HG03378 (cell line): ENCODE data around the gene SRCIN1.

Experiments used
- ATAC-seq: cut with Tn5 transposase; IDR thresholded peaks from one replicate; pipeline ENCODE4 v1.9.1; 2021; ENCODE audit warnings: mild to moderate bottlenecking, moderate library complexity; ENCODE audit not compliant: unreplicated experiment

Gene SRCIN1

DNA sequence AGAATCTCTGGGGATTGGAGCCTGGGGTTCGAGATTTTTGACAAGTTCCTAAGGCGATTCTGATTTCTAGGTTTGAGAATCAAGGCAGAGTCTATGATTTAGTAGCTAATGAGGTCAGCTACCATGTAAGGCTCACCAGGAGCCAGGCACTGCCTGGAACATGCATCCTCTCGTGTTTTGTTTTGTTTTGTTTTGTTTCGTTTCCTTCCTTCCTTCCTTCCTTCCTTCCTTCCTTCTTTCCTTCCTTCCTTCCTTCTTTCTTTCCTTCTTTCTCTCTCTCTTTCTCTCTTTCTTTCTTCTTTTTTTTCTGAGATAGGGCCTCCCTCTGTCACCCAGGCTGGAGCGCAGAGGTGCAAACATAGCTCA, 39.1 kb downstream of the SRCIN1 start:
- no peak for ATAC-seq

- no peak for ATAC-seq
These were observed 39.7 kb downstream of the SRCIN1 start for GRCh38 chr17:38565853-38566665.

- no peak for ATAC-seq
These were observed 40.9 kb downstream of the SRCIN1 start for GRCh38 chr17:38564869-38565268.

DNA sequence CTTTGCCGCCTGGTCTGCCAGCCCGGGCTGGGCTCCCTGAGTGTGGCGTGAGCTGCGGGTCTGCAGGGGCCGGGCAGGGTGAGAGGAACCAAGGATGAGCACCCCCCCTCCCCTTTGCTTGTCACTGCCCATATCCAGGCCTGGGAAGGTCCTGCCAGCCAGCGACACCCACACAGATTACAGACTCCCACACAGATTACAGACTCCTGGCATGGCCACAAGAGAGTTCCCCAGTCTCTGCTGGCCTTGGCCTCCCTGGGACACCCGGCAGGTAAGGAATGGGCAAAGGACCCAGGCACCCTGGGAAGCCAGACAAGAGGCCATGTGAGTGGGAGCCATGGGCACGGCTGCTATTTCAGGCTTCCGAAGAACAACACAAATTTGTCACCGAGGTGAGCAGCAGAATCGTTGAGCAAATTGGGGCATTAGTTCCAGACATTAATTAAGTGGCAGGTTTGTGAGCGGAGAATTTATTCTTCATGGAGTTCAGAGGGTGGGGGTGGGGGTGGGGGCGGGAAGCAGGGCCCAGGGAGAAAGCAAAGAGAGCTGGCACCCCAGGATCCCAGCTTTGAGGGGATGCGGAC, 41.4 kb downstream of the SRCIN1 start:
- no peak for ATAC-seq

DNA sequence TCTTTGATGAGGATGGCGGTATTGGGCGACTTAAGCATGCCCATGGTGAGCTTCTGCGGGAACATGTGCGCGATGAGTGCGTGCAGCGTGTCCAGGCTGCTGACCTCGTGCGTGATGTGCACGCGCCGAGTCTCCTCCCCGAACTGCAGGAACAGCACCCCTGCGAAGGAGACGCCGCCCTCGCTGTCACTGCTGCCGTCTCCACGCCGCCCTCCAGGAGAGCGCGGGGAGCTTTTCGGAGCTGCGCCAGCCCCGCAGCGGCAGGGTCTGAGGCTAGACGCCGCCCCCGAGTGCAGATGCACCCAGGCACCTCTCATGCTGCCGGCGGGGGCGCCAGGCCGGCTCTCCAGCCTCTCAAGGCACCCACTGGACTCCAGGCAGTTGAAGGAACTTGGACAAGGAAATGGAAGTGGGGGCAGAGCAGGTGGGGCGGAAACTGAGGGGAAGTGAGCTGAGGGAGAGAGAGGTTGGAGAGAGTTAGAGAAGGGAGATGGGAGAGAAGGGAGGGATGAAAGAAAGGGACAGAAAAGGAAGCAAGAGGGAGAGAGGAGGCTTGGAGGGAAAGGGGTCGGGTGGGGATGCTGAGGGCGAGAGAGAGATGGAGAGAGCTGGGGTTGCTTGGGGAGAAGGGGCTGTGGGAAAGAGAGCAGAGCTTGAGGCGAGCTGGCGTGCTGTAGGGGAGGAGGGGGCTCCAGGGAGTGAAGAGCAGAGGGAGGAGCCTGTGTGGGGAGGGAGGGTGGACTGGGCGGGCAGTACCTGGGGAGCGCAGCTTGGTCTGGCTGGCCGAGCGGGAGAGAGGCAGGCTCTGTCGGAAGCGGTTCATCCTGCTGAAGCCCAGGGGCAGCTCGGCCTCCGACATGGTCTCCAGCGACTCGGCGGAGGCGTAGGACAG, 42.1 kb downstream of the SRCIN1 start:
- no peak for ATAC-seq

- no peak for ATAC-seq
These were observed 42.8 kb downstream of the SRCIN1 start for GRCh38 chr17:38562903-38563302.

GRCh38 chr17:38562215-38562569, 43.6 kb downstream of the SRCIN1 start:
- ATAC-seq: no peak

- ATAC-seq: no peak
These were observed 44.1 kb downstream of the SRCIN1 start for GRCh38 chr17:38561416-38562214.

DNA sequence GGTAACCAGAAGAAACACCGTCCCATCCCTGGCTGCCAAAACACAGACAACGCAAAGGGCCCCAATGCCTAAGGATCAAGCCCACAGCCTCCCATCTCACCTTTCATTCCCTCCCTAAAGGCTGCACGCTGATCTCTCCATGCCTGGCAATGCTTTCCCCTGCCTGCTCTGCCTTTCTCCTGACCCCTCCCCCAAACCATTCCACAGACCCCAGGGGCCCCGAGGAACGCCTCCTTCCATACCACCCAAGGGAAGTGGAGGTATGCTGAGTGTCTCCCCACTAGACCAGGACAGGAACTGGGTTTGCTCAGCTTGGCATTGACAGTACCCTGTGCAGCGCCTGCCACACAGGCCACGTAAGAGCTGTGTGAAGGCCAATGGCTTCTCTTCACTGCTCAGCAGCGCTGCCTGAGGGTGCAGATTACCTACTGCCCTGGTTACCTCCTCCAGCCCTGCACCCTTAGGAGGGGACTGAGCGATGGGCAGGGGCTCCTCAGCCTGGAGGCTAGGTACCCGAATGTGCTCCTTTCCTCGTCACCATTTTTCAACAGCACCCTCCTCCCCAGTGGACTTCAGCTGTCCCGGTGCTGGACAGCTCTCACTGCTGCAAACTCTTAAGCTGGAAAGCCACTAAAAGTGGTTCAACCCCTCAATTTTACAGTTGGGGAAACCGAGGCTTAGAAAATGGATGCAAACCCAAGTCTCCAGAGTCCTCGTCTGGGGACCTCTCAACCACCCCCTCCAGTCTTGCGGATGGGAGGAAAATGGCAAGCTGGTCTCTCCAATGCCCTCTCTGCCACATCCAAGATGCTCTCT, 45.0 kb downstream of the SRCIN1 start:
- no peak for ATAC-seq

GRCh38 chr17:38559880-38560230, 45.9 kb downstream of the SRCIN1 start:
- no peak for ATAC-seq

DNA sequence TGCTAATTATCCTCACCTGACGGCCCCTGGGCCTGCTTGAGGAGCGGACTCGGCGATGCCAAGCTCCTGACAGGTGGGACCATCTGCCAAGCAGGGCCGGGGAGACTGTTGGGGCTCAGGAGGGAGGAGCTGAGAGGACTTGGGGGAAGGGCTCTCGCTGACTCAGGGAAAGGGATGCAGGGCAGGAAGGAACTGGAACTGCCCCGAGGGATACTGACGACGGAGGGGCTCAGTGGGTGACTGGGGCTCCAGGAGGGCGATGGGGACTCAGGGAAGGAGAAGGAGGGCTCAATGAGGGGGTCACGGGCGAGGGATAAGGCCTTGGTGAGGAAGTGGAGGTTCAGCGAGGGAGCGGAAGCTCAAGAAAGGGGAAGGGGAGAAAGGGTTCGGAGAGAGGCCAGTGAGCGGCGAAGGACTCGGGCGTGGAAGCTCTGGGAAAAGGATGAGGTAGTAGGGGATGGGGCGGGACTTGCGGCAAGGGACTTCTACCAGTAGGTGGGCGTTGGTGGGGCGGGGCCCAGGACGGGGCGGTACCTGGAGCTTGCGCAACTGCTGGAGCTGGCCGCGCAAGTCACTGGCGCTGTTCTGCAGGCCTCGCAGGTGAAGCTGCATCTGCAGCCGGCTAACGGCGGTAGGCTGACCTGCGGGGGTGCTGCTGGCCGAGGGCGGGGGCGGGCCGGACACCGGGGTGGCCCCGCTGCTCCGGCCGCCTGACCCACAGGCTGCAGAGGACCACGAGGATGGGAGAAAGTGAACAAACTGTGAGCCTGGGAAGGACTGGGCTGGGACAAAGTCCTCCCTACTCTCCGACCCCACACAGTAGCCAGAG, 46.5 kb downstream of the SRCIN1 start:
- no peak for ATAC-seq

- ATAC-seq: no peak
These were observed 47.1 kb downstream of the SRCIN1 start for GRCh38 chr17:38558728-38559050.

GRCh38 chr17:38557836-38558727, 47.7 kb downstream of the SRCIN1 start:
- peak; percentile 49 for ATAC-seq

GRCh38 chr17:38557396-38557795, 48.4 kb downstream of the SRCIN1 start:
- no peak for ATAC-seq

- ATAC-seq: no peak
These were observed 49.5 kb downstream of the SRCIN1 start for GRCh38 chr17:38556239-38556638.

GRCh38 chr17:38554430-38555350, 51.1 kb downstream of the SRCIN1 start:
- ATAC-seq: no peak

- no peak for ATAC-seq
These were observed 53.4 kb downstream of the SRCIN1 start for GRCh38 chr17:38552343-38552742.
